Stimulated activated CD8-positive, alpha-beta memory T cell treated with anti-CD3 and anti-CD28 coated beads, Interleukin-2, amount 100 ng/mL, for 48 hours (primary cell): Measurements from ENCODE around the gene NOP9.

Experiments used
- DNase-seq, 2 donors: peaks; one replicate each; pipeline ENCODE4 v3.0.0-alpha.2; 2020; ENCODE audit warnings: low read depth in 2 of 2

The NOP9 gene

DNA sequence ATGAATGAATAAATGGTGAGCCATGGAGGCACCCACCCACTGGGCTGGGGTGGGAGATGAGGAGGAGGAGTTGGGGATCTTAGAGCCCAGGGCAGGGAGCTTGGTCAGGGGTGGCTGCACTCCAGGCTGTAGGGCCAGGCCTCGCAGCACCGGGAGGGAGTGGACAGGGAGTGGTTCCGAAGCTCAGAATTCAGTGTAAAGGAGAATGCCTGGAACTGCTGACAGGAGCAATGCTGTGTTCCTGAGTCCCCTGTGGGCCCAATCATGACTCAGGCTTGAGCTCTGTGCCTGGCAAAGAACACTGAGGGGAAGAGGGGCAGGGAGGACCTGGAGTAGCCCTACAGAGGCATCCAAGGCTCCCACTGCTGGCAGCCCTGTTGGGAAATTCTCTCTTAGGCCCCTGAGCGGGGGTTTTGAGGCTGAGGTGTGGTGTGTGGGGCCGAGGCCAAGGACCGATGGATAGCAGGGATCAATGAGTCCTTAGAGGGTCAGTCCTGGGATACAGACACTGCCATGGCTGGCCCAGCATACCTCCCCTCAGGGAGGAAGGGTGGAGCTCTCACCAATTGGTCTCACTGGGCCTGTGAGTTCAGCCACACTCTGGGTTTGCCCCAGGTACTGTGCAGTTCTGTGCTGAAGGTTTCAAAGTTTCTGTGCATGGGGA is 18.7 kb upstream of the NOP9 start:
- DNase-seq = no peak

DNA sequence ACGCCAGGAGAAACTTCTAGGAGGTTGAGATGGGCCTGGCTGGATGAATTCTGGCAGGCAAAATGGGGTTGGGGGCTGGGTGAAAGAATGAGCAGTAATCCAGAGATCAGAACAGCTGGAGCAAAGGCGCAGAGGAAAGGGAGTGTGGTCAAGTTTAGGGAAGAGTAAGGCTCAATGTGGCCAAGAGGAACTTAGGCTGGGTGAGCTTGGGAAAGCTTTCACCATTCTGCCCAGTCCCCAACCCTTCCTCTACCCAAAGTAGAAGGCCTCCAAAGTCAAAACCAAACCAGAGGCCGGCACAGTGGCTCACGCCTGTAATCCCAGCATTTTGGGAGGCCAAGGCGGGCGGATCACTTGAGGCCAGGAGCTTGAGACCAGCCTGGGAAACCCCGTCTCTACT is 18.0 kb upstream of the NOP9 start:
- no peak for DNase-seq

DNA sequence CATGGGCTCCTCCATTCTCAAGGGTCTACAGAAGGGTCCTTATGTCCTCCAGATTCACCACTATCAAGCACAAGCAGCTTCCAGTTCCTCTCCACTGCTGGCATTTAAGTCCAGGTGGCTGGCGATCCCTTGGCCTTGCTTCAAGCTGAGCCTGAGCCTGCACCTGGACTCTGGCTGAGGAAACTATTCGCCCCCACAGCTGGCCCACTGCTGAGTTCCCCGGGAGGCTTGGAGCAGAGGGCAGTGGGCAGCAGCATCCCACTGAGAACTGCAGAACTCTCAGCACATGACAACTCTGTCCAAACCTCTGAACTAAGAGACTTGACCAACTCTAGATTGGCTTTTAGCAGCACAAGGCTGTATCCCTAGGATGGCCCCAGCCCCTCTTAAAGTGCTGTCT is 16.9 kb upstream of the NOP9 start:
- DNase-seq = no peak

DNA sequence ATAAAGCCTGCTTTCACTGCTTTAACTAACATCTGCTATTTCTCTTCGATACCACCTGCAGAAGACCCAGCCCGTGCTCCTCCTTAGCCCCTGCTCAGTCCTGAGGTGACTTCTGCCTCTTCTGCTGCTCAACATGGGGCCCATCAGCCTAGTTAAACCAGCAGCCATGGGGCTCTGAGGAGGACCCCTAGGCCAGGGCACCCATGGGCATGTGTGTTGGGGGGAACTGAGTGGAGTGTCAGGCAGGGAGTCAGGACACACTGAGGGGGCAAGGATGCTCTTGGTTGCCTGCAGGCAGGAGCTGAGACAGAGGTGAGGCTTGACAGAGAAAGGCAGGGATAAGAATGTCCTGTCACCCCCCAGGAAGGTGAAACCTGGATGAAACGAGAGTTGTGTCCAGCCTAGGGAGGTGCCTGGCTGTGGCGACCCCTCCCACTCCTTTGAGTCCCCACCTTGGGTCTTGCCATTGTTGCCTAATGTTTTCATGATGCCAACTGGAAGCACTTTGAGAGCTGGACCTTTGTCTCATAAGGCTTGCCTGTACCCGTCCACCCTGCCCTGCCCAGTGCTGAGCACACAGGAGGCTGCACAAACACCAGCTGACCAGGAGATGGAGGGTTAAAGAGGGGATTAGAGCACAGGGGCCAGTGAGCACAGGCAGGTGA is 15.7 kb upstream of the NOP9 start:
- DNase-seq = no peak

DNA sequence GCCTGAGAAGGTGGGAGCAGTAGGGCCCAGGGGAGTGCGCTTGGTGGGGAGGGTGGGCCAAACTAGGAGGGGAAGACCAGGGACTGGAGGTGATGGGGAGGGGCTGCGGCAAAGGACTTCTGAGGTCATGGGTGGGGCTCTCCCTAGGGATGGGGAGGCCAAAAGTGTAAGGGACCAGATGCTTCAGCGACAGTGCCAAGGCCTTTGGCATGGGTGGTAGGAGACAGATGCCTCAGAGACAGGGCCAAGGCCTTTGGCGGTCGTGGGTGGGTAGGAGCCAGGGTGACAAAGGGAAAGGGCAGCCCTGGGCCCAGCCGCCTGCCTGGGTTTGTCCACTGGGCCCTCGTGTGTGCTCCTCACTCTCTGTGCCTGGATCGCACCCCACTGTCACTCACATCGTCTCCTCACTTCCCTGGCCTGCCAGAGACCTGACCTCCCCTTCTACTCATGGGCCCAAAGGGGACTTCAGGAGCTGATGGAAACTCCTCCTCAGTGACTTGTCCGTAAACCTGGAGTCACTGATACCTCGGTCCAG is 15.1 kb upstream of the NOP9 start:
- no peak for DNase-seq

DNA sequence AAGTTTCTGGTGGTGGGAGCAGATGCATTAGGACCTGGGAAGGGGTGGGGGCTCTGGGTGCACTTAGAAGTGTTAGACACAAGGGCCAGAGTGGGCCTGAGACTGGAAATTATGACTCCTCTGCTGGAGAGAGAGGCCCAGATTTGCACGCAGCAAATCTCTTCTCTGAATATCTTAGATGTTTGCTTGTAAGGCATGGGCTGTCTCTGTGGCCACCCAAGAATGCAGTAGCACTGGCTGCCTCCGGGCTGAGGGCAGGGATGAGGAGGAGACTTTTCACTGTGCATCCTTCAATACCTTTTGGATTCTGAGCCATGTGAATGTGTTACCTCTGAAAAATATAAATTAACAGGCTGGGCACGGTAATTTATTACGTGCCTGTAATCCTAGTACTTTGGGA is 14.3 kb upstream of the NOP9 start:
- no peak for DNase-seq

DNA sequence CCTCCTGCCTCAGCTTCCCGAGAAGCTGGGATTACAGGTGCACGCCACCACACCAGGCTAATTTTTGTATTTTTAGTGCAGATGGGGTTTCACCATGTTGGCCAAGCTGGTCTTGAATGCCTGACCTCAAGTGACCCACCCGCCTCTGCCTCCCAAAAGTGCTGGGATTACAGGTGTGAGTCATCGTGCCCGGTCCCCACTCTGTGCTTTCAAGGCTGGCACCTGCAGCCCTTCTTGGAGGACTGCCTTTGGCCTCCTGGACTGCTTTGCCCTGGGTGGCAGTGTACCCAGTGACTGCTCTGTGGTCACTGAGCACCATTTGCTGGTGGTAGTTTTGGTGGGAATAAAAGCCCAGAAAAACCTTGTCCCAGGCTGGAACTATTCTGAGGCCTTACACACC is 12.7 kb upstream of the NOP9 start:
- no peak for DNase-seq

DNA sequence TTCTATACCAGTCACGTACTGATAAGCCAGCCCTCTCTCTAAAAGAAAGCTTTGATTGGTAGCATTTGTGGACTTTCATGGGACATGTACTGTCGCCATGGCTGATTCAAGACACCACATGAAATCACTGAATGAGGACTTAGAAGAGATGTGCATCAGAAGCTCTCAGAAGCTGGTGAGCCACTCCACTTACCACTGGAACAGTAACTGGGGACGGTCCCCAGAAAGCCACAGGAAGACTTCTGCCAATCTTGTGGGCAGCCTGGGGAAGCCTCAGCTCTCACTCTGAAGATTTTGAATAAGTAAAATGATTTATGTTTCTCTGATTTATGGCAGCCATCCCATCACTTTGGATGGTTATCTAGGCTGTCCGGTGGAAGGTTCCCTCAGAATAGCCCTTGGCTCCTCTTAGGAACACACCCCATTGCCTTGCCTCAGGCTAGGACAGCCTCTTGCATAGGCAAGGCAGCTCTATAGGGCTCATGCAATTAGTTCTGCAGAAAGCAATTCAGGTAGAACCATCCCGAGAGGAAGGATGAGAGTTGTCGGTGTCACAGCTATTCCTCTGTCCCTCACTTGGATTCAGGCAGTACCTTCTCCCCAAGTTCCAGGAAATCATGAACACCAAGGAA is 9.9 kb upstream of the NOP9 start:
- peak; percentile 47 to 57 for DNase-seq

DNA sequence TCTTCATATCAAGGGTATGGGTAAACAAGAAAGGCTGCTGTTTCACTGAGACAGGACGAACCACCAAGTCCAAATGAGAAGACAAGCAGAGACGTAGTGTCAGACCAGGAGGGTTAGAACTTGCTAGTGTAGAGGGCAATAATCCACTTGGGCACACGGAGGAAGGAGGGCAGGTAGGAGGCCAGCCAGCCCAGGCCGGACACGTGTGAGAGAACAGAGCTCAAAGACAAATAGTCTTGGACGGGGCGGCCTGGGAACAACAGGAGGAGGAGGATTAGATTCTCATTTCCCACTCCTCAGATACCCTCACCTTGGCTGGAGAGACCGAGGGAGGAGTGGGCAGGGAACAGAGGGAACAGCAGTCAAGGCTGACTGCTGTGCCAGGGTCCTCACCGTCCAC is 8.9 kb upstream of the NOP9 start:
- DNase-seq = no peak

DNA sequence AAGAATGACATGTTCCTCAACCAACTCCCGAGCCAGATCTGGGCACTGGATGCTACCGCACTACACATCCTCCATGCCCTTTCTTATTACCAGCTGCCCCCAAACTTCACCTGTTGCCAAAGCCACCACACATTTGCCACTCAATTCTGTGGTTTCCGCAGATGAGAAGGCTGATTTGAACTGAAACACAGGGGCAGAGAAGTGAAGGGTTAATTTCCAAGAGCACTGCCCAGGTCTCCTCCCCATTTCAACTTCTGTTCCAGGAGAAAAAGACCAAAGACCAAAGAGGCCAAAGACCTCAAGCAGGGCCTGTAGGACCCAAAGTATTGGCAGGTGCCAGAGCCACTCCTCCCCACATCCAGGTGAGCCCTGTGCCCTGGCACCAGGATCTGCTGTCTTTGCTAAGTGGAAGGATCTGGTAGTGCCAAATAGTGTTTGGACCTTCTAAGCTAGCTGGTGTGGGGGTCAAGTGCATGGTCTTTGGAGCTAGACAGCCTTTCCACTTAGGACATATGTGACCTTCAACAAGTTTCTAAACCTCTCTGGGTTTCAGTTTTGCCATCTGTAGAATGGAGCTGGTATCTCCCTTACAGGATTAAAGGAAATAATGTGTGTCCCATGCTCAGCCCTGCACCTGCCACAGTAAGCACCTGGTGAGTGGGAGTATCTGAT is 8.1 kb upstream of the NOP9 start:
- no peak for DNase-seq

DNA sequence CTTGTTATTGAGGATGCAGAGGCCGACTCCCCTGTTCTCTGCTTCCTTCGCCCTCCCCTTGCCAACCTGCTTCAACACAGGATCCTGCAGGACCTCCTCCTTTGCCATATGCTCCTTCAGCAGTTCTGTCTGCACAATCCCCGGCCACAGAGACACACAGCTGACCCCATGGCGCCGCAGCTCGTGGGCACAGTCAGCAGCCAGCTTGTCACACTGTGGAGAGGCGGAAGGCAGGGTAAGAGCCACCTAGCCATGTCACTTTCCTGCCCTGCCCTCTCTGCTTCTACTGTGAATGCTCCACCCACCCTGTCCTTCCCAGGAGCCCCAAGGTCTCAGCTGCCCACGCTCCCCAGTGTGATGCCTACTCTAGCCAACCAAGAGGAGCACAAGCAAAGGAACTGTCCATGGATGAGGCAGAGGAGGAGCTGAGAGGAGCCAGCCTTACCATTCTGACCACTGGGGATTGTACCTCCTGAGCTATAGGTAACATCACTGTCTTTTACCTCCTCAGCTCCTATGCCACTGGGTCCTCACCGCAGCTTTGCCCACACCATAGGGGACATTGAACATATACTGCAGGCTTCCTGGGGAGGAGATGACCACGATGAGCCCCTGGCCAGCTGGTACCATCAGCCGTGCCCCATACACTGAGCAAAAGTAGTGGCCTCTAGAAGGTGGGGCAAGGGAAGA is 7.4 kb upstream of the NOP9 start:
- no peak for DNase-seq

DNA sequence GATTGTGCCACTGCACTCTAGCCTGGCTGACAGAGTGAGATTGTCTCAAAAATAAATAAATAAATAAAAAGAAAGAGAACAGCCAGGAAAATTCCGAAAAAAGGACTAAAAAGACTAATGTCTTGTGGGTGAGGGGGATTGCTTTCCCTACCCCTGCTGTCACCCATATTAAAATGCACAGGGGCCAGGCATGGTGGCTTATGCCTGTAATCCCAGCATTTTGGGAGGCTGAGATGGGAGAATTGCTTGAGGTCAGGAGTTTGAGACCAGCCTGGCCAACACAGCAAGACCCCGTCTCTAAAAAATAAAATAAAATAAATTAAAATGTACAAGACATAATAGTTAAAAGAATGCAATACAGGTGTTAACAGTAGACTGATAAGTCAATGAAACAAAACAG is 6.1 kb upstream of the NOP9 start:
- DNase-seq = no peak

DNA sequence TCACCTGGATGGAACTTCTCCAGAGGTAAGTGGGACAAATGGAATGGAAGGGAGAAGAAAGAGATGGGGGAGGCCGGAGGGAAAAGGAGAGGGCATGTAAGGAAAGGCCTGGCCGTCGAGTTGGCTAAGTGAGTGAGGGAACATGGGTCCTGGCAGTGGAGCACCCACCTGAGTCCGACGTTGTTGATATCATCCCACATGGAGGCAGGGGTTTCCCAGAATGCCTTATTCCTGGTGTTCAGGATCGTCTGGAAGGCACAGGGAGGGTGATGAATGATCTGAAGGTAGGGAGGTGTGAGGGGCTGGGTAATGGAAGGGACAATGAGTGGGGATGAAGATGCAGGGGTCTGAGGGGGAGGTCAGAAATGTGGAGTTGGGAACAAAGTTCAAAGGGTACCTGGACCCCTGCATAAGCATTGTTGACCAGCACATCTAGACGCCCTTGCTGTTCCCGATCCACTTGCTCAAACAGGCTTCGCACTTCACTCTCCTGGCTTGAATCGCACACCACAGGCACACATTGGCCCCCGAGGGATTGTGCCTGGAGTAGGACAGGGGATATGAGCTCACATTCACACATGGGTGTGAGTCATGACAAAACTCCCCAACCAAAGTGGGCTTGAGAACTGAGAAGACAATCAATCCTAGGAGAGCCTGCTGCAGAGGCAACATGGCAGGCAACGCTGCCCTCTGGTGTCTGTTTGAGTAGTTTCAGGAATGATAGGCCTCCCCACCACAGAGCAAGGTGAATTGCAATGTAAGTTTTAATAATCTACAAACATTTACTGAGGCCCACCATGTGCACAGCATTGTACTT is 3.1 kb upstream of the NOP9 start:
- DNase-seq = peak; percentile 36 to 52

DNA sequence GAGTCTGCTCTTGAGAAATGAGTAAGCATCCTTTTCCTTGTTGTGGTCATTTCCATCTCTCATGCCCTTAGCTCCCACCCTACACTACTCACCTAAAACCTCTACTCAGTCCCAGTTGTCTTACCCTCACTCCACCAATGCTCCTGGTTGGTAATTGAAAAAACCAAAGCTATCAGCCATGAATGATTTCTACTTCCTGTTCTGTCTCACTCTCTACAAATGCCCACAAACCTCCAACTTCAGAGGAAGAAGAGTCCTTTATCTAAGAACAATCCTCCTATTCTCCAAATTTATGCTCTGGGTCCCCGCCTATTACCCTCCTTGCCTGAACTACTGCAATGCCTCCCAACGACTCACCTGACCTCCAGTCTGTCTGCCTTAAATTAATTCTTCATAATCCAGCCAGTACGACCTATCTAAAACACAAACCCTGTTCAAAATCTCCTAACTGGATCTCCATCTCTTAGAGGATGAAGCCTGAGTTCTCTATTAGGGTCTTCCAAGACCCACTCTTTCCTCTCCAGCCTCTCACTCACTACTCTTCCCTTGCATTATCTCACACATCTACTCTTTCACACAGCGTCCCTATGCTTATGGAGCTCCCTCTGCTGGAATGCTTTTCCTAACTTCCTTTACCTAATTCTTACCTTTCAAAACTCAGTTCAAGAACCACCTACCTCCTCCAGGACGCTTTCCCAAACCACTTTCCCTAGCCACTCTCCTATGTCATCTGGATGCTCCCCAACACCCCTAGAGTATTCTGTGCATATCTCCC is 2.3 kb upstream of the NOP9 start:
- no peak for DNase-seq

DNA sequence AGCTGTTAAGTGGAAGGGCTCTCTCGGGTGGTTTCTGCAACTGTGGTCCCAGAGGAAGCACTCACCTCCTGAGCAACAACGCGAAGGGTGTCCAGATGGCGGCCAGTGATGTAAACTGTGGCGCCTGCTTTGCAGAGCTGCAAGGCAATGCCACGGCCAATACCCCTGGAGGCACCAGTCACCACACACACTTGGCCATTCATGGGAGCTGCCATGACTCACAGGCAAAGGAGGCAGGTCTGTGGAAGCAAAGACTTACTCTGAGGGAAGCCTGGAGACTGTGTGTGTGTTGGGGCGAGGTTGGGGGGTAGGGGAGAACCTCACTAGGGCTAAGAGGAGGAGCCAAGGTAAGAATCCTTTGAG is 777 bp upstream of the NOP9 start:
- DNase-seq = no peak

DNA sequence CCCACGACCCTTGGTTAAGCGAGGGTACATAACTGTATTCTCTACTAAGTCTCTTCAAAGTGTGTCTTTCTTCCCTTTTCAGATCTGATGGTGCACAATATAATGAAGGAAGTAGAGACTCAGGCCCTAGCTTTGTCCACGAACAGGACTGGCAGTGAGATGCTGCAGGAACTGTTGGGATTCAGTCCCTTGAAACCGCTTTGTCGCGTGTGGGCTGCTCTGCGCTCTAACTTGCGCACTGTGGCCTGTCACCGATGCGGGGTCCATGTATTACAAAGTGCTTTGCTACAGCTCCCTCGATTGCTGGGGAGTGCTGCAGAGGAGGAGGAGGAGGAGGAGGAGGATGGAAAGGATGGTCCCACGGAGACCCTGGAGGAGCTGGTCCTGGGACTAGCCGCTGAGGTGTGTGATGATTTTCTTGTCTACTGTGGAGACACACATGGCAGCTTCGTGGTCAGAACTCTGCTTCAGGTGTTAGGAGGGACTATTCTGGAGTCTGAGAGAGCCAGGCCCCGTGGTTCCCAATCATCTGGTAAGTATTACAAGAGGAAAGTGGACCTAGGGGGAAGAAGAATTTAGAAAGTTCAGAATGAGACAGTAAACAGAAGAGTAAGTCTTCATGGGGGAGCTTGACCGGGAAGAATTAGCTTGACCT is 803 bp downstream of the NOP9 start:
- no peak for DNase-seq

DNA sequence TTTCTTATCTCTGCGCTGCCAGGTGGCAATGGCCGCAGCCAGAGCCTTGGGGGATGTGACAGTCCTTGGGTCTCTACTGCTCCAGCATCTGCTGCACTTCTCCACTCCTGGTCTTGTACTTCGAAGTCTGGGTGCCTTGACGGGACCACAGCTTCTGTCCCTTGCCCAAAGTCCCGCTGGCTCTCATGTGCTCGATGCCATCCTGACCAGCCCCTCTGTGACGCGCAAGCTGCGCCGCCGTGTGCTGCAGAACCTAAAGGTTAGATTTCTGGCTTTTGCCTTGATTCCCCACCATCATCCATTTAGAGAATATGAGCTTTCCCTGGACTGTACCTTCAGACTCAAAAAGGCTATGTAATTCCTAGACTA is 4.4 kb downstream of the NOP9 start:
- DNase-seq = no peak

DNA sequence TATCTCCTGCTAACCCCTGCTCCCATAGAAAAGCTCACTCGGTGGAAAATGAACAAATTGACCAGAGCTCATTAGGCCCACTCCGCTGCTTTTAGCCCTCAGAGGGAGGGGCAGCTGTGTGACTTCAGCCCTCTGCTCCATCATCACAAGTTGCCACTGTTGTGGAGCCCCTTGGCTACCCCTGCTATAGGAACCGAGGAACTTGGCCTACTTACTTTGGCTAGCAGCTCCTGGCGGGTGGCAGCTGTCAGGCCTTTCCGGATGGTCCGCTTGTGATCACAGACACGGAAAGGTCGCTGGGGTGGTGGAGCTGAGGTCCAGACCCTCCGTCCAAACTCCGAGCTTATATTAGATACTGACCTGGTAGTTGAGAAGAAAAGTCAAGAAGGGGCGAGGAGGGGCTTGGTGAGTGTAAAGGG is 7.5 kb downstream of the NOP9 start:
- no peak for DNase-seq

DNA sequence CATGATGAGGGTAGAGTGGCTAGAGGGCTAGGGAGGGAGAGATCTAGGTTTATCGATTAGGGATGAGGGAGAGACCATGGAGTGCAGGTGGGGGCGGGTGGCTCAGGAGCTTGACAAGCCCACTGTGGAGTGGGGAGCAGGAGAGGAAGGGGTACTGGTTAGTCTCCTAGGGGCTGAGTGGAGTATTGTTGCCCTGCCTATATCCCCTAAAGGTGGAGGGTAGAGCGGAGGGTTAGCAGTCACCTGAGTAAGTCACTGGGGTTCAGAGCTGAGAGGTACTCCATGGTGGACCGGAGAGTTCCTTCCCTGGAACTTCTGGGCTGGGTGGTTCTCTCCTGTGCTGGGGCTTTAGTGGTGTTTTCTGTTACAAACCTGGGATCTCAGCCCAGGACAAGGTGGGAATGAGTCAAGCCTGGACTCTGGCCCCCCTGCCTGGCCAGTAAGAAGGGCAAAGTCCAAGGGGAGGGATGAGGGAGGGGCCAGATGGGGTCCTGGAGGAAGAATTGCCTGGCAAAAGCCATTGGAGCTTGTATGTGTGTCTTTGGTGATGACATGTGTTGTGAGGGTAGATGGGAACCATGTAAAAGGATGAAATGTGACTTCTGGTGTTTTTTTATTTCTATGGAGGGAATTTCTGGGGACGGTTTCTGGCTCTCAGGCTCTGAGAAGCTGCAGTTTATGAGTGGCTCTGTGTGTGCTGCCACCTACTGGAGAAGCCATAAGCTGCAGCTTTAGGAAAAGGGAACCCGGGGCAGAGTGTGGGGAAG is 8.1 kb downstream of the NOP9 start, which contains the start of gene CIDEB:
CIDEB (minus strand) TSS at position 403 of the 767 bp plus-strand sequence; CDS start at position 284, 119 bp downstream.
- DNase-seq = peak in 1 of 2 donors; percentile 45
